ENCODE data around the gene SGTA. TPM values are rescaled to one million over a fixed set of nuclear protein-coding genes. Genes with fewer than 3 reads are reported as not detected.

The SGTA gene
- total and polyA plus RNA-seq, 2 of the 8 experiments (the other 6 are each of a cell fraction or from before 2014, with no cell fraction given), result 86.8 to 130 TPM

GRCh38 chr19:2814426-2814825 lies 31.4 kb upstream of the SGTA start (continued):
- TF ChIP-seq HDAC2 (IDR thresholded peaks at IDR 0.05; ENCODE audit: borderline replicate concordance in 1 of 2, low read depth in 2 of 2, low read length in 2 of 2), result no peak
- no peak for TF ChIP-seq HDAC6 (IDR thresholded peaks at IDR 0.05; ENCODE audit: low read depth, low read length)
- no peak for TF ChIP-seq CHD1 (IDR thresholded peaks at IDR 0.05; ENCODE audit: low read depth, low read length)
- TF ChIP-seq EGR1 (IDR thresholded peaks at IDR 0.05; ENCODE audit: borderline replicate concordance, low read depth, low read length), result no peak
- no peak for TF ChIP-seq KDM4A (IDR thresholded peaks at IDR 0.05; ENCODE audit: low read depth, low read length, severe bottlenecking)

All from H1 (cell line).